GM06990 (cell line): ENCODE measurements around the gene ARID5B.

Source experiments
- DNase-seq: peaks from one replicate; pipeline ENCODE4 v3.0.0-alpha.2; 2011; ENCODE audit not compliant: insufficient read length; ENCODE audit errors: extremely low read depth
- H3K27me3 ChIP-seq: replicated peaks from 2 replicates; pipeline ENCODE4 v1.6.0; 2011; ENCODE audit warnings: low read length; ENCODE audit not compliant: control insufficient read depth, insufficient read depth
- H3K36me3 ChIP-seq: 2 replicates; pipeline ENCODE4 v1.5.1; 2011; ENCODE audit warnings: low read length; ENCODE audit not compliant: control insufficient read depth, insufficient read depth
- H3K4me3 ChIP-seq: replicated peaks from 2 replicates; pipeline ENCODE4 v1.5.1; 2011; ENCODE audit warnings: low read depth, mild to moderate bottlenecking, control low read depth, low read length
- CTCF ChIP-seq: IDR thresholded peaks from 2 replicates; pipeline ENCODE4 v1.5.1; 2011; ENCODE audit warnings: low read length, control low read depth, mild to moderate bottlenecking, inconsistent platforms; ENCODE audit not compliant: insufficient read depth, poor library complexity, severe bottlenecking

The ARID5B gene

GRCh38 chr10:61899997-61900828 is 1.3 kb upstream of the ARID5B start:
- DNase-seq = peak; percentile 79
- peak overlapping the region; percentile 83 for H3K4me3 ChIP-seq
- H3K36me3 ChIP-seq = no peaks in the 10 kb centered on the region
- TF ChIP-seq CTCF = no peak
- H3K27me3 ChIP-seq = no peaks in the 10 kb centered on the region

GRCh38 chr10:61901829-61902444 is 438 bp downstream of the ARID5B start:
- Histone ChIP-seq H3K36me3 (no peaks in the 10 kb centered on the region), H3K27me3 (no peaks in the 10 kb centered on the region), H3K4me3 (peak overlapping the region; percentile 83)
- DNase-seq = no peak
- TF ChIP-seq CTCF = no peak

GRCh38 chr10:61902445-61903220 is 1.1 kb downstream of the ARID5B start:
- peak; percentile 46 for DNase-seq
- Histone ChIP-seq H3K36me3 (no peaks in the 10 kb centered on the region), H3K27me3 (no peaks in the 10 kb centered on the region), H3K4me3 (peak overlapping the region; percentile 83)
- TF ChIP-seq CTCF = peak; percentile 34

- H3K4me3 ChIP-seq = peak overlapping the region; percentile 83
- H3K27me3 ChIP-seq = no peaks in the 10 kb centered on the region
These were observed 1.9 kb downstream of the ARID5B start for GRCh38 chr10:61903221-61903927.

More at GRCh38 chr10:61903221-61903927, 1.9 kb downstream of the ARID5B start:
- peak; percentile 19 for TF ChIP-seq CTCF
- DNase-seq = peak; percentile 83
- H3K36me3 ChIP-seq = no peaks in the 10 kb centered on the region
